Psoas muscle (tissue), 8 donors: ENCODE measurements around the gene HECW1. TPM values are rescaled to one million over a fixed set of nuclear protein-coding genes. Genes with fewer than 3 reads are reported as not detected.
"Not testable (repeated sequence)": the region's sequence is repeated elsewhere in the genome, so short reads cannot be mapped to it uniquely, and the experiment has no call there.

ENCODE experiments used
- ATAC-seq, 4 donors: fragments of 200-7000 bp; cut with Tn5 transposase; one replicate each; pipeline ENCODE4 v1.9.1; 2020; ENCODE audit warnings: moderate library complexity in 3 of 4, mild to moderate bottlenecking in 2 of 4
- DNase-seq, 2 donors: peaks; one replicate each; pipeline ENCODE4 v3.0.0-alpha.2; 2020
- H3K27ac ChIP-seq: fragments of 200-600 bp; one replicate; pipeline ENCODE4 v1.8.0; 2022
- H3K27me3 ChIP-seq, 3 donors: fragments of 200-600 bp in 1 of 3; one replicate each; pipeline versions ENCODE4 v1.6.1 to v1.8.0; 2013 to 2022; ENCODE audit warnings: low read length in 2 of 3, mild to moderate bottlenecking in 2 of 3, moderate library complexity in 1 of 3; ENCODE audit not compliant: insufficient read depth in 3 of 3
- H3K36me3 ChIP-seq, 2 donors: fragments of 200-600 bp in 1 of 2; one replicate each; pipeline versions ENCODE4 v1.6.1 to v1.8.0; 2013 to 2022; ENCODE audit warnings: low read depth in 1 of 2, mild to moderate bottlenecking in 1 of 2, moderate library complexity in 1 of 2; ENCODE audit not compliant: insufficient read depth in 1 of 2
- H3K4me1 ChIP-seq: fragments of 200-600 bp; one replicate; pipeline ENCODE4 v1.8.0; 2022
- H3K4me3 ChIP-seq: fragments of 200-600 bp; one replicate; pipeline ENCODE4 v1.8.0; 2022; ENCODE audit warnings: mild to moderate bottlenecking
- H3K9me3 ChIP-seq: fragments of 200-600 bp; one replicate; pipeline ENCODE4 v1.8.0; 2022
- CTCF ChIP-seq: fragments of 200-600 bp; IDR thresholded peaks from one replicate; pipeline ENCODE4 v1.8.0; 2022; ENCODE audit warnings: antibody characterized with exemption
- WGBS, 3 donors: extraction: QIAGEN DNeasy Blood & Tissue Kit; methylation state at CpG; one replicate each; pipeline versions ENCODE4 v1.1.6 to v1.1.7; 2013; 5-methylcytosine and 5-hydroxymethylcytosine counted together
- intact Hi-C, 2 donors: fragments of 100-400 bp; cut with DNase I; formaldehyde crosslinking; loops; one replicate each; pipeline versions ENCODE4 v1.11.0 to v1.14.2; 2022
- polyA plus RNA-seq, 3 donors: library from polyadenylated mRNA; stranded (reverse); fragments of 200-250 nt; gene quantifications; one replicate each; pipeline ENCODE4 v1.2.3, GENCODE V29; 2013
- total RNA-seq, 4 donors: library from RNA; stranded (reverse); fragmentation: NEBNext Ultra II Directional in 2 of 4; extraction: Animal tissue kit (Norgen Biotek cat#: 25700) in 2 of 4; gene quantifications; one replicate each; pipeline versions ENCODE4 v1.2.1 to v1.2.4, GENCODE V29; 2021 to 2023
- donor health status: healthy with polysubstance abuse.
- donor health status: DM: no; HTN: no; CAD: no; lungs with moderate emphysema.
- donor health status: Bipolar disorder and iron deficiency.
- donor health status: healthy.
- donor health status: DM: yes; HTN: yes; CAD: no.
- donor health status: DM: no; HTN: no; CAD: no.
- donor health status: DM: no; HTN: no; CAD: no.
- donor health status: DM: yes; HTN: yes; CAD: no.

The HECW1 gene
- total and polyA plus RNA-seq, 7 donors, result 0.07 to 2.8 (median 1.0) TPM

GRCh38 chr7:43593010-43593409 is 480.6 kb downstream of the HECW1 start:
- Histone ChIP-seq H3K9me3 (no peaks in the 10 kb centered on the region), H3K27me3 (no peaks in the 10 kb centered on the region), H3K4me3 (no peak overlapping the region), H3K36me3 (peaks cover 0 to 21% of the 10 kb centered on the region in 2 donors), H3K4me1 (peaks cover 7% of the 10 kb centered on the region), H3K27ac (no peak overlapping the region)
- DNase-seq (no peak), ATAC-seq (no peak)
- TF ChIP-seq CTCF, result no peak
- WGBS, 3 donors, result 93 to 100% (median 95%) methylated on average over 1 of the region's 1 CpG
- intact Hi-C loops, result no loop called here

- H3K36me3 ChIP-seq, result peaks cover 0 to 31% of the 10 kb centered on the region in 2 donors
- H3K27me3 ChIP-seq, result no peaks in the 10 kb centered on the region
- no peaks in the 10 kb centered on the region for H3K9me3 ChIP-seq
- ATAC-seq (no peak), DNase-seq (no peak)
- H3K4me3 ChIP-seq, result no peak overlapping the region
- peaks cover 7% of the 10 kb centered on the region for H3K4me1 ChIP-seq
- TF ChIP-seq CTCF, result no peak
- intact Hi-C loops, result no loop called here
- no peak overlapping the region for H3K27ac ChIP-seq
- 91 to 93% (median 92%) methylated on average over 2 of the region's 2 CpGs for WGBS, 3 donors
Observed at GRCh38 chr7:43594020-43594419, 481.6 kb downstream of the HECW1 start.

- DNase-seq, H3K9me3 ChIP-seq, H3K27ac ChIP-seq, H3K27me3 ChIP-seq, intact Hi-C loops, H3K4me1 ChIP-seq, ATAC-seq, H3K4me3 ChIP-seq: not testable (repeated sequence)
- WGBS, 3 donors, result 83 to 91% (median 87%) methylated on average over 5 of the region's 5 CpGs
- peaks cover 2 to 43% of the 10 kb centered on the region in 2 donors for H3K36me3 ChIP-seq
Observed at GRCh38 chr7:43596426-43596825, 484.0 kb downstream of the HECW1 start.

GRCh38 chr7:43600056-43600455 is 487.6 kb downstream of the HECW1 start:
- Histone ChIP-seq H3K27ac (no peak overlapping the region), H3K4me1 (no peaks in the 10 kb centered on the region), H3K9me3 (no peaks in the 10 kb centered on the region), H3K4me3 (no peak overlapping the region), H3K36me3 (peaks cover 2 to 45% of the 10 kb centered on the region in 2 donors), H3K27me3 (no peaks in the 10 kb centered on the region)
- 85 to 94% (median 89%) methylated on average over 3 of the region's 3 CpGs for WGBS, 3 donors
- no peak for DNase-seq
- no peak for ATAC-seq
- TF ChIP-seq CTCF, result no peak
- intact Hi-C loops, result loop anchor here in 1 of 2 donors (5.0 kb wide), 1 partner anchor 42 kb away; no protein-coding TSS in a partner anchor

- no peak for TF ChIP-seq CTCF
- H3K4me1 ChIP-seq, result no peaks in the 10 kb centered on the region
- H3K4me3 ChIP-seq, result no peak overlapping the region
- H3K27me3 ChIP-seq, result no peaks in the 10 kb centered on the region
- no peak overlapping the region for H3K27ac ChIP-seq
- H3K9me3 ChIP-seq, result no peaks in the 10 kb centered on the region
- DNase-seq, result no peak
- intact Hi-C loops, result loop anchor here in 1 of 2 donors (5.0 kb wide), 1 partner anchor 40 kb away; no protein-coding TSS in a partner anchor
- H3K36me3 ChIP-seq, result peaks cover 2 to 32% of the 10 kb centered on the region in 2 donors
- 21 to 43% (median 35%) methylated on average over 1 of the region's 1 CpG for WGBS, 3 donors
- no peak for ATAC-seq
Observed at GRCh38 chr7:43602256-43602655, 489.8 kb downstream of the HECW1 start.
